HL-60 (cell line): ENCODE results near the gene CHSY1.

Experiments used
- DNase-seq, 2 experiments: peaks; one replicate each; pipeline ENCODE4 v3.0.0-alpha.2; 2010 to 2020; ENCODE audit warnings: low read depth in 1 of 2, low spot score in 1 of 2
- H3K27ac ChIP-seq: fragments of 250-450 bp; sonication (Bioruptor Pico); replicated peaks from 2 replicates; pipeline ENCODE4 v1.5.1; 2020; ENCODE audit warnings: mild to moderate bottlenecking, moderate library complexity
- H3K27me3 ChIP-seq: fragments of 250-450 bp; sonication (Bioruptor Pico); 2 replicates; pipeline ENCODE4 v1.5.1; 2021; ENCODE audit warnings: mild to moderate bottlenecking, moderate library complexity; ENCODE audit not compliant: insufficient read depth, poor library complexity, severe bottlenecking
- H3K4me3 ChIP-seq: replicated peaks from 2 replicates; pipeline ENCODE4 v1.5.1; 2011; ENCODE audit warnings: mild to moderate bottlenecking, control low read depth, low read length; ENCODE audit not compliant: insufficient read depth
- GABPA ChIP-seq: IDR thresholded peaks from 2 replicates; pipeline ENCODE4 v1.6.1; 2012; ENCODE audit warnings: low read depth
- POLR2AphosphoS5 ChIP-seq: IDR thresholded peaks from 2 replicates; pipeline ENCODE4 v1.6.1; 2012; ENCODE audit warnings: low read depth
- REST ChIP-seq: IDR thresholded peaks from 2 replicates; pipeline ENCODE4 v1.6.1; 2012; ENCODE audit warnings: low read depth; ENCODE audit not compliant: insufficient replicate concordance
- SPI1 ChIP-seq: IDR thresholded peaks from 2 replicates; pipeline ENCODE4 v1.6.1; 2012; ENCODE audit warnings: low read depth, mild to moderate bottlenecking, borderline replicate concordance
- TF ChIP-seq, protein P1 (sequence below): IDR thresholded peaks from one replicate; pipeline ENCODE4 v1.5.1; 2011; ENCODE audit warnings: low read length, control low read depth, inconsistent platforms; ENCODE audit not compliant: insufficient read depth

Gene CHSY1

DNA sequence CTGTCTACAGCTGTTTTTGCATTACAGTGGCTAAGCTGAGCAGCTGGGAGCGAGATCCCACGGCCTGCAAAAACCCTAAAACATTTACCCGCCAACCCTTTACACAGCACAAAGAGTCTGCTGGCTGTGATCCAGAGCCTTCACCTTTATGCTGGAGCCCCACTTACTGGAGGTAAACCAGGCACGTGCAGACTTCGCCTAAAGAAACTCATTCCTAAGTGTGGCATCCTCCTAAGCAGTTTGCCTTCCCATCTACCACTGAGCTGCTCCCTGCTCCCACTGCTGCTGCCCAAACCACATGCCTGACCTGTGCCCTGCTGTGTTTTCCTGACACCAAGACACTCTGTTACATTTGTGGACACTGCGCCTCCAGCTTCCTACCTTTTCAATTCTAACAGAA is 53.0 kb downstream of the CHSY1 start:
- Histone ChIP-seq H3K4me3 (no peak overlapping the region), H3K27ac (no peak overlapping the region; the same call in 1 of the 2 replicates)
- TF ChIP-seq POLR2AphosphoS5 (no peak), GABPA (no peak), REST (no peak)
- TF ChIP-seq, protein P1, sequence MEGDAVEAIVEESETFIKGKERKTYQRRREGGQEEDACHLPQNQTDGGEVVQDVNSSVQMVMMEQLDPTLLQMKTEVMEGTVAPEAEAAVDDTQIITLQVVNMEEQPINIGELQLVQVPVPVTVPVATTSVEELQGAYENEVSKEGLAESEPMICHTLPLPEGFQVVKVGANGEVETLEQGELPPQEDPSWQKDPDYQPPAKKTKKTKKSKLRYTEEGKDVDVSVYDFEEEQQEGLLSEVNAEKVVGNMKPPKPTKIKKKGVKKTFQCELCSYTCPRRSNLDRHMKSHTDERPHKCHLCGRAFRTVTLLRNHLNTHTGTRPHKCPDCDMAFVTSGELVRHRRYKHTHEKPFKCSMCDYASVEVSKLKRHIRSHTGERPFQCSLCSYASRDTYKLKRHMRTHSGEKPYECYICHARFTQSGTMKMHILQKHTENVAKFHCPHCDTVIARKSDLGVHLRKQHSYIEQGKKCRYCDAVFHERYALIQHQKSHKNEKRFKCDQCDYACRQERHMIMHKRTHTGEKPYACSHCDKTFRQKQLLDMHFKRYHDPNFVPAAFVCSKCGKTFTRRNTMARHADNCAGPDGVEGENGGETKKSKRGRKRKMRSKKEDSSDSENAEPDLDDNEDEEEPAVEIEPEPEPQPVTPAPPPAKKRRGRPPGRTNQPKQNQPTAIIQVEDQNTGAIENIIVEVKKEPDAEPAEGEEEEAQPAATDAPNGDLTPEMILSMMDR = no peak

GRCh38 chr15:101198031-101198575 is 53.7 kb downstream of the CHSY1 start:
- Histone ChIP-seq H3K4me3 (no peak overlapping the region), H3K27ac (no peak overlapping the region), H3K27me3 (no peaks in the 10 kb centered on the region)
- TF ChIP-seq SPI1 (no peak), GABPA (no peak), POLR2AphosphoS5 (no peak), REST (no peak)
- TF ChIP-seq, protein P1 = no peak
- DNase-seq = no peak

More for the DNA sequence above, 53.0 kb downstream of the CHSY1 start:
- no peak for DNase-seq
- no peaks in the 10 kb centered on the region for H3K27me3 ChIP-seq

- no peak overlapping the region for H3K4me3 ChIP-seq
- no peaks in the 10 kb centered on the region for H3K27me3 ChIP-seq
- peak overlapping the region; percentile 0; the same call in 1 of the 2 replicates for H3K27ac ChIP-seq
- DNase-seq = peak in 1 of 2 experiments; percentile 38
- no peak for TF ChIP-seq GABPA
- TF ChIP-seq SPI1 = peak; percentile 80
Observed at GRCh38 chr15:101194546-101195125, 57.2 kb downstream of the CHSY1 start.

DNA sequence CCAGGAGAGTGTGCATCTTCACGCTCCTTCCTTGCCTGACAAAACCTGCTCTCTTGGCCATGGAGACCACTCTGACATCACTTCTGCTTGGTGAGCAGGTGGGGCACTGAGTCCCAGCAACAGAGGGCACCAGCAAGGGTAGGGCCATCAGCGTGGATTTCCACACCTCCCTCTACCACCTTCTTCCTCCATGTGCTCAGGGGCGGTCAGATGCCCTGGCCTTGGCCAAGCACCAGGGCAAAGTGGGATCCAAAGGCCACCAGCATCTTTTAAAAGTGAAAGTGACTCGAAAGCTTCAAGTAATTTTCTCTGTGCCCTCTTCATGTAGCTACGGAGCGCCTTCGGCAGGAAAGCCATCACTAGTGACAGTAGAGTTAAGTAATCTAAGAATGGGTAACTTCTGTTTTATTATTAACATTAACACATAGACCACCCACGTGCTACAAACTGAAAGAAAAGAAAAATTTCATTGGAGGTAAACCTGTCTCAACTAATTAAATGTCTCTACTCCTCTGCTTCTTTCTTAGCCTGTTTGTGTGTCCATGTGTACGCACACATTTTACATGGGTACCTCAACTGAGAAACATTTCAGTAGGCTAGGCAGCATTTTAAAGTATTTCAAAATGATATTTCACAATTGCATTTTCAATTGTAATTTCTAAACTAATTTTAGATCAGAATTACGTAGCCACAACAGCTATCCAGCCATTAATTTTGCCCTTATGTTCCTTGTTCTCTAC is 57.9 kb downstream of the CHSY1 start:
- H3K4me3 ChIP-seq = no peak overlapping the region
- no peaks in the 10 kb centered on the region for H3K27me3 ChIP-seq
- TF ChIP-seq POLR2AphosphoS5 (no peak), GABPA (no peak), REST (no peak), SPI1 (no peak)
- TF ChIP-seq, protein P1 = no peak
- no peak for DNase-seq
- H3K27ac ChIP-seq = peak overlapping the region; percentile 0
